Measurements from ENCODE around the gene TSPAN13. TPM values are rescaled to one million over a fixed set of nuclear protein-coding genes. Genes with fewer than 3 reads are reported as not detected.
A peak's percentile ranks its signal among the peaks of the same experiment; 100 is the strongest.

The TSPAN13 gene
- total RNA-seq, 2 donors from 2014 or later = 34.9 to 51.2 TPM

DNA sequence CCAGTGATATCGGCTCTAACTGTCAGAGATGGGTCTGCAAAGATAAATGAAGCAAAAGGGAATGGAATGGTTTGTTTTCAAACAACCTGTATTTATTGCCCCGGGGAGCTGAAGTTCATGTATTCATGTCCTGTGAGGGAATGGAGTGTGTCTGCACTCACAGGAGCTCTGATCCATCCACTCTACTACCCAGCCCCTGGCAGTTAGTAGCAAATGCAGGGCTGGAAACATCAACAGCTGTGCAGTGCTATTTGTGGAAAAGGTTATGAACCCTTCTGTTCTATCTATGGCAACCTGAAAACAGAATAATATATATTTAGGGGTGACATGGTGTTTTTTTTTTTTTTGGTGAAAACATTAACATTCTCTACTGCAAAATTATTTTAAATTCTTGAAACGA, 41.4 kb downstream of the TSPAN13 start:
- H3K9me3 Mint-ChIP-seq = peaks cover 2% of the 10 kb centered on the region

DNA sequence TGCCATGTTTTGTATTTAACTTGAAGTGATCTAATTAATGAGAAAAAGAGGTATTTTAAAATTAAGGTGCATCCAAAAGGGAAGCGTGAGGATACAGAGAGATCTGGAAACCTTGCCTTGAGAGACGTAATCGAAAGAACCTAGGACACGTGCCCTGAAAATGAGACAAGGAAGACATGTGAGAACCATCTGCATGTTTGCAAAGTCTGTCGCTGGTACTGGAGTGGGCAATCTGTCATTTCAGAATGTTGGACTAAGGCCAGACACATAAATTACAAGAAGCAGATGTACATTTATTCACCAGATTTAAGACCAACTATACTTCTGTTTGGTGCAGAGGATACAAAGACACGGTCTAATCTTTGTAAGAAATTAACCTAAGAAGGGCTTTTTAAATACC, 42.1 kb downstream of the TSPAN13 start:
- no peak overlapping the region for H3K27ac Mint-ChIP-seq
- Histone ChIP-seq H3K4me1 (ENCODE audit: control insufficient read depth, insufficient read depth, low read length) (no peaks in the 10 kb centered on the region), H3K9ac (ENCODE audit: extremely low read depth, low read length, poor library complexity, severe bottlenecking) (no peak overlapping the region), H3K27me3 (ENCODE audit: control insufficient read depth, insufficient read depth, low read length, poor library complexity, severe bottlenecking) (no peaks in the 10 kb centered on the region), H3K36me3 (ENCODE audit: control insufficient read depth, insufficient read depth, low read length) (no peaks in the 10 kb centered on the region), H3K9me3 (ENCODE audit: control insufficient read depth, low read length) (no peaks in the 10 kb centered on the region), H3K27ac (ENCODE audit: low read depth, low read length) (no peak overlapping the region), H3K4me3 (ENCODE audit: low read length) (no peak overlapping the region)
- H3K4me3 Mint-ChIP-seq = no peak overlapping the region
- peaks cover 2% of the 10 kb centered on the region for H3K9me3 Mint-ChIP-seq
- DNase-seq = no peak
- no peaks in the 10 kb centered on the region for H3K4me1 Mint-ChIP-seq
- no peaks in the 10 kb centered on the region for H3K27me3 Mint-ChIP-seq (ENCODE audit: insufficient read depth)
- WGBS, 2 experiments (ENCODE audit: insufficient coverage in 1 of 2, insufficient read length in 1 of 2) = 77 to 80% methylated on average over 5 to 6 of the region's 6 CpGs
- peaks cover 2% of the 10 kb centered on the region for H3K36me3 Mint-ChIP-seq (ENCODE audit: low read depth)
- TF ChIP-seq, protein P1, sequence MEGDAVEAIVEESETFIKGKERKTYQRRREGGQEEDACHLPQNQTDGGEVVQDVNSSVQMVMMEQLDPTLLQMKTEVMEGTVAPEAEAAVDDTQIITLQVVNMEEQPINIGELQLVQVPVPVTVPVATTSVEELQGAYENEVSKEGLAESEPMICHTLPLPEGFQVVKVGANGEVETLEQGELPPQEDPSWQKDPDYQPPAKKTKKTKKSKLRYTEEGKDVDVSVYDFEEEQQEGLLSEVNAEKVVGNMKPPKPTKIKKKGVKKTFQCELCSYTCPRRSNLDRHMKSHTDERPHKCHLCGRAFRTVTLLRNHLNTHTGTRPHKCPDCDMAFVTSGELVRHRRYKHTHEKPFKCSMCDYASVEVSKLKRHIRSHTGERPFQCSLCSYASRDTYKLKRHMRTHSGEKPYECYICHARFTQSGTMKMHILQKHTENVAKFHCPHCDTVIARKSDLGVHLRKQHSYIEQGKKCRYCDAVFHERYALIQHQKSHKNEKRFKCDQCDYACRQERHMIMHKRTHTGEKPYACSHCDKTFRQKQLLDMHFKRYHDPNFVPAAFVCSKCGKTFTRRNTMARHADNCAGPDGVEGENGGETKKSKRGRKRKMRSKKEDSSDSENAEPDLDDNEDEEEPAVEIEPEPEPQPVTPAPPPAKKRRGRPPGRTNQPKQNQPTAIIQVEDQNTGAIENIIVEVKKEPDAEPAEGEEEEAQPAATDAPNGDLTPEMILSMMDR (conservative IDR thresholded peaks at IDR 0.05) = no peak

More for the DNA sequence above, 41.4 kb downstream of the TSPAN13 start:
- TF ChIP-seq, protein P1 (conservative IDR thresholded peaks at IDR 0.05) = no peak
- Mint-ChIP-seq H3K27ac (no peak overlapping the region), H3K36me3 (ENCODE audit: low read depth) (peaks cover 2% of the 10 kb centered on the region), H3K27me3 (ENCODE audit: insufficient read depth) (no peaks in the 10 kb centered on the region), H3K4me1 (no peaks in the 10 kb centered on the region), H3K4me3 (no peak overlapping the region)
- H3K27ac ChIP-seq (ENCODE audit: low read depth, low read length) = no peak overlapping the region
- H3K36me3 ChIP-seq (ENCODE audit: control insufficient read depth, insufficient read depth, low read length) = no peaks in the 10 kb centered on the region
- H3K4me3 ChIP-seq (ENCODE audit: low read length) = no peak overlapping the region
- H3K4me1 ChIP-seq (ENCODE audit: control insufficient read depth, insufficient read depth, low read length) = no peaks in the 10 kb centered on the region
- no peak overlapping the region for H3K9ac ChIP-seq (ENCODE audit: extremely low read depth, low read length, poor library complexity, severe bottlenecking)
- no peak for DNase-seq
- no peaks in the 10 kb centered on the region for H3K9me3 ChIP-seq (ENCODE audit: control insufficient read depth, low read length)
- no peaks in the 10 kb centered on the region for H3K27me3 ChIP-seq (ENCODE audit: control insufficient read depth, insufficient read depth, low read length, poor library complexity, severe bottlenecking)
- 96 to 98% methylated on average over 2 to 3 of the region's 3 CpGs for WGBS, 2 experiments (ENCODE audit: insufficient coverage in 1 of 2, insufficient read length in 1 of 2)

DNA sequence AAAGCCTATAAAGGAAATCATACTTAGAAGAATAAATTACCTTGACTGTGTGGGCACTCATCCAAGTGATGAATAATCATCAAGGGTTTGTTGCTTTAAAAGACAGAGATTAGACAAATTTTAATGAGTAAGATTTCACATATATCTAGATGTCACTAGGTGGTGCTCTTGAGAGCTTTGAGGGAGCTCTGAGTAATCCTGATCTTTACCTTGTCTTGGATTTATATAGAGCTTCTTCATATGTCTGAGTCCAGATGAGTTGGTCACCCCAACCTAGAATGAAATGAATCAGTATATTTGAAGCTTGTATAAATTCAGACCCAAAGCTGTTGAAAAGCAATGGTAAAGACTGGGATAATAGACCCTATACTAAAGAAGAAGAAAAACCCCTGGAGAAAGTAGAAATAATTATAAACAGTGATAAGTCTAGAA, 47.6 kb downstream of the TSPAN13 start:
- no peak for DNase-seq
- Mint-ChIP-seq H3K4me3 (no peak overlapping the region), H3K36me3 (ENCODE audit: low read depth) (no peaks in the 10 kb centered on the region), H3K9me3 (no peaks in the 10 kb centered on the region), H3K4me1 (peaks cover 3% of the 10 kb centered on the region), H3K27ac (no peak overlapping the region), H3K27me3 (ENCODE audit: insufficient read depth) (no peaks in the 10 kb centered on the region)
- Histone ChIP-seq H3K9ac (ENCODE audit: extremely low read depth, low read length, poor library complexity, severe bottlenecking) (no peak overlapping the region), H3K9me3 (ENCODE audit: control insufficient read depth, low read length) (no peaks in the 10 kb centered on the region), H3K36me3 (ENCODE audit: control insufficient read depth, insufficient read depth, low read length) (no peaks in the 10 kb centered on the region), H3K27ac (ENCODE audit: low read depth, low read length) (no peak overlapping the region), H3K4me3 (ENCODE audit: low read length) (no peak overlapping the region), H3K27me3 (ENCODE audit: control insufficient read depth, insufficient read depth, low read length, poor library complexity, severe bottlenecking) (no peaks in the 10 kb centered on the region), H3K4me1 (ENCODE audit: control insufficient read depth, insufficient read depth, low read length) (no peaks in the 10 kb centered on the region)
- TF ChIP-seq, protein P1 (conservative IDR thresholded peaks at IDR 0.05) = peak; percentile 76
